Measurements from ENCODE around the gene TCFL5.

The TCFL5 gene

GRCh38 chr20:62796699-62797491, 64.7 kb downstream of the TCFL5 start:
- DNase-seq (ENCODE audit: low read depth), result no peak

DNA sequence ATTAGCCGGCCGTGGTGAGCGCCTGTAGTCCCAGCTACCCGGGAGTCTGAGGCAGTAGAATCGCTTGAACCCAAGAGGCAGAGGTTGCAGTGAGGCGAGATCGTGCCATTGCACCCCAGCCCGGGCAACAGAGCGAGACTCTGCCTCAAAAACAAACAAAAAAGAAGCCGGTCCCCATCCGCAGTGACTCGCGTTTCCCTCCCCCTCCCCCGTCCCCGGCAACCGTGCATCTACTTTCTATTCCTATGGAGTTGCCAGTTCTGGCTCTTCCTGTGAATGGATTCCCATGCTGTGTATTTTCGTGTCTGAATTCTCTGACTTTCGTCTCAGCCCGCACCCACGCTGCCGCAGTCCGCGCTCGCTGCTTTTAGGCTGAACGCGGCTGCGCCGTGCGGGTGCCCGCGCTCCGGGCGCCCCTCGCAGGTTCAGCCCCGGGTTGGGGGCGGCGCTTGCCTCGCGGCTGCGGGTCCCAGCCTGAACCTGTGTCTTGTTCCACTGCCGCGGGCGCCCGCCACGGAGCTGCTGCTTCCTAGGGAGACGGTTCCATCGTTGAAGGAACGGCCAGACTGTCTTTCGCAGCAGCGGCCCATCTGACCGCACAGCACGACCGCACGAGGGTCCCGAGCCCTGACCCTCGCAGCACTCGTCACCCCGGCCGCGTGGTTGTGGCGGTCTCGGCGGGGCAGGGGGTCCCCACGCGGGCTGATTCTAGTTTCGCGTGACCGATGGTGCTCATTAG, 66.4 kb downstream of the TCFL5 start:
- DNase-seq (ENCODE audit: low read depth), result peak; percentile 55

GRCh38 chr20:62794007-62794724, 67.5 kb downstream of the TCFL5 start:
- DNase-seq (ENCODE audit: low read depth), result peak; percentile 90

GRCh38 chr20:62793757-62794006, 67.9 kb downstream of the TCFL5 start:
- no peak for DNase-seq (ENCODE audit: low read depth)

DNA sequence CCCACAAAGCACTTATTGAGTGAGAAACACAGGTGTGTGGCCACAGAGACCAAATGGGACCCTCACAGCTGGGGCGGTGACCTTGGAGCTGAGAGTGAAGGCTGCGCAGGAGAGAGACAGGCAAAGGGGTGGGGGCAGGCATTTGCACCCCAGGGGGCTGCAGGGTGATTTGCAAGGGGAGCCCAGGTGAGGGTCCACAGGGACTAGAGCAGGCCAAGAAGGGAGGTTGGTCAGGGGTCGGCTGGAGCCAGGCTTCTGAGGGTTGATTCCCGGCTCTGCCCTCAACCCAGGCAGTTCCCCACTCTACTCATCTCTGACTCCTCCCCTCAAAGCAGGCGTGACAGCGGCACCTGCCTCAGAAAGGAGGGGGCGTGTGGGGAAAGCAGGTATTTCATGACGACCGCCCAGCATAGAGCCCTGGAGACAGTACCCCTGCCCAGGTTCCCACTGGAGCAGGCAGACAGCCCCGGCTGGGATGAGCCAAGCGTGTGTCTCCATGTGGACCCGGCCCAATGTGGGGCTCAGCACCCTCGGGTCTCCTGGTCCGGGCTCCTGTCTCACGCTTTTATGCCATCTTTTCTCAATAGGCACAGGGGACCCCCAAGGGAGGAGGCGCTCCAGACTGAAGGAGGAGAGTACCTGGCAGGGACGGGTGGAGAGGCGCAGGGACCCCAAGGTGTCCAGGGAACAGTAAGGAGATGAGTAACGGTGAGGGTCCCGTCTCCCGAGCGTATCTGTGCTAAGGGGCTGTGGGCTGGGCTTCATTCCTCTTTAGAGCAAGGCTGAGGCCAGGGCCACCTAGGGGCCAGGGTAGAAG, 68.5 kb downstream of the TCFL5 start:
- DNase-seq (ENCODE audit: low read depth), result no peak

DNA sequence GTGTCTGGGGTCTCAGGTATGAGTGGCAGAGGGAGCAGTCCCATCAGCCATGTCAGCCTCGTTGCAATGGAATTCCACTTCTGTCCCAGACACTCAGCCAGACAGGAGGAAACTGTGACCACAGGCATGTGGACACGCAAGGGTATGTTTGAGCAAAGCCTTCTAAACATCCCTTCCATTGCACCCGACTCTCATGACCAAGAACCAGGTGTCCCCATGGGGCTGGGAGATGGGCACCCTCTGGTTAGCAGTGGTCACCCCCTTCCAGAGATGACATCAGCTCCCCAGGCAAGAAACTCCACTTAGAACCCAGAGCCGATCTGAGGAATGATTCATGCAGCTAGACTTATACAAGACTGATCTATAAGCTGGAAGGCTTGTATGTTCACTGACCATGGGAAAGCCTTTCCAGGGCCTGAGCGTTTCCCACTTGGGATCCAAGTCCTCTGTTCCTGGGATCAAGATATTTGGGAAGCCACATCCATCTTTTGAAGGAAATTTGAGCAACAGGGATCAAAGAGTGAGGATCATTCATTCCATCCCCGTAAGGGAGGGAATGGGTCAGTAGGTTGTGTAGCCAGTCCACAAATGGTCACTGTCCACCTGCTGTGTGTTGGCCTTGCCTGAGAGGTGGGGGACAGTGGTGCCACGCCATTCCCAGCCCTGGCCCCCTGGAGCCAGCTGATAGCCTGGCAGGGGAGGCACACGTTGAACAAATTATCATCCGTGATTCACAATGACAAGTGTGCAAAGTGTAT, 69.3 kb downstream of the TCFL5 start:
- DNase-seq (ENCODE audit: low read depth), result no peak

DNA sequence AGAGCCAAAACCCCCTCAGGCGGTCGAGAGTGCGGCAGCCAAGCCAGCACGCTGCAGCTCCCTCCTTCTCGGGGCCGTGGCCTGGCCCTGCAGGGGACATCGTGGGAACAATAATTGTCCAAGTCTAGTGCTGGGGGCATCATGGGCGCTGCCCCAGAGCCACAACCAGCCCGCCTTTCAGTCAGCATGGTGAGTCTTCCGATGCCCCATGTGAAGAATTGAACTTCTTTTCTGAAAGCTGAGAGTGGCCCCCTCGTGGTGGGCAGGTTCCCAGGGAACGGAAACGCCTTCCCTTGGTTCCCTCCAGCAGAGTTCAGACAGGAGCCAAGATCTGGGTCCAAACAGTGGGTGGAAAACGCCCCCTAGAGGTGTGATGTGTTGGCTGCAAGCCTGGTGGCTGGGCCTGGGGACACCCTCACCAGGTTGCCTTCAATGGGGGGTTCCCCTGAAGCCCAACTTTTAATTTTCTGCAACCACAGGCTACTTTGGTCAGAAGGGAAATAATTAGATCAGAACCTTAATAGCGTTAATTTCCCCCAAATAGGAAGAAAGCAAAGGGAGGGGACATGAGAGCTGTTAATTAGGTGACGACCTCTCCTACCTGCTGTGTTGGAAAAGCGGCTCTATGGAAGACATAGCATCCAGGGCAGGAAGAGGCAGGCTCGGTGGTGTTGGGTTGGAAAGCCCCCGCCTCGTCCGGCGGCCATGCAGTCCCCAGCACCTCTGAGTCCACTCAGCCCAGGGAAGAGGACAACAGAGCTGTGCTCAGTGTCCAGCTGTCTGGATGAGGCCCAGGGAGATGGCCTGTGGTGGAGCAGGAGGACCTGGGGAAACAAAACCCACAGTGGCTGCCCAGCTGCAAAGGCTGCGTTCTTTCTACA, 70.1 kb downstream of the TCFL5 start:
- peak; percentile 60 for DNase-seq (ENCODE audit: low read depth)
